Measurements from ENCODE around the gene SPOCK3. TPM values are rescaled to one million over a fixed set of nuclear protein-coding genes. Genes with fewer than 3 reads are reported as not detected.
"Not testable (repeated sequence)": the region's sequence is repeated elsewhere in the genome, so short reads cannot be mapped to it uniquely, and the experiment has no call there.

The SPOCK3 gene
- total RNA-seq = not detected
- long read RNA-seq = 0 reads

DNA sequence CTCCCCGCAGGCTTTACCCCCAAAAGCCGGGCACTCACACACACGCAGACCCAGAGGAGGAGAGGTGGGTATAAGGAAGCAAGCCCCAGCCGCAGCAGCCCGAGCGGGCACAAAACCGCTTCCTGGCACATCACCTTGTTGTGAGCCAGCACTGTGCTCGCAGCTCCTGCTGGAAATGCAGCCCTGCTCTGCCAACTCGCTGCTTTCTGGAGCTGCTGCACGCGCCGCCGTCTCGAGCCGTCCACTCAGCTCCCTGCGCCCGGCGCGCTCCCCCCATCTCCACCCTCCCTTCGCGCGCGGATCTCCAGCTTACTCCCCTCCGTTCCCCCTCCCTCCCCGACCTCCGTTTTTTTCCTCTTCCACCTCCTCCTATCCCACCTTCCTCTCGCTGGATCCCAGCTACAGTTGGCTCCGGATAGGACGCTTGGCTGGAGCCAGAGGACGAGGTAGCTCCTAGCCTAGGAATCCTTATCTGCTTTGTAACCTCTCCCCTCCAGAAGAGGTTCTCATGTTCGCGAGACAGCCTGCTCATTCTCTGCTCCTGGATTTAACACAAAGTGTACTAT, at the start of gene SPOCK3:
SPOCK3 (minus strand) TSS at position 179 of the 566 bp plus-strand sequence.
- no peak for DNase-seq (ENCODE audit: low spot score)

DNA sequence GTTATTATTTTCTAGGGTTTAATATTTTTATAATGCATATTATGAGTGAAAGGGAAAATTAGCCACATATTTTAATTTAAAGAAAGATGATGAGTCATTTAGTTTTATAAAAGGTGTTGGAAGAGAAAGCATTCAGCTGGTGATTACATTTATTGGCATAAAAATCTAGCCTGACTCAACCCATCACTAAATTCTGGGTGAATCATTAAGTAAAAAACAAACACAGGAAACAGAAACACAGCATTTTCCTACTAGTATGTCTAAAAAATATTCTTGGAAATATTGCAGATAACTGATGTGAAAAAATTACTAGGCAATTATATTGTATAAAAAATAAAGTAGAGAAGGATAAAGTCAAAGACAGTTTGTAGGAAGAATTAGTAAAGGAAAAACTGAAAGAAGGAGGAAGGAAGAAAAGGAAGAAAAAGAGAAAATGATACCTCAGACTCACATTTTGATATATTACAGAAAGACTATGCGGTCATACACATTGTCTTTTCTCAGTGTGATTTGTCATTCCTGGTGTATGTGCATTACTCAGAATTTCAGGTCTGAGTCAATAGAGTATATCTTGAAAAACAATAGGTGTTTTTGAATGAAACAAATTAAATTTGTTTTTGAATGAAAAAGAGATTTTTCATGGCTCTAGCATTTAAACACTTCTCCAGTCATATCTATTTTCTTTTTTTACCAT, 48.0 kb upstream of the SPOCK3 start:
- no peak for DNase-seq (ENCODE audit: low spot score)

DNA sequence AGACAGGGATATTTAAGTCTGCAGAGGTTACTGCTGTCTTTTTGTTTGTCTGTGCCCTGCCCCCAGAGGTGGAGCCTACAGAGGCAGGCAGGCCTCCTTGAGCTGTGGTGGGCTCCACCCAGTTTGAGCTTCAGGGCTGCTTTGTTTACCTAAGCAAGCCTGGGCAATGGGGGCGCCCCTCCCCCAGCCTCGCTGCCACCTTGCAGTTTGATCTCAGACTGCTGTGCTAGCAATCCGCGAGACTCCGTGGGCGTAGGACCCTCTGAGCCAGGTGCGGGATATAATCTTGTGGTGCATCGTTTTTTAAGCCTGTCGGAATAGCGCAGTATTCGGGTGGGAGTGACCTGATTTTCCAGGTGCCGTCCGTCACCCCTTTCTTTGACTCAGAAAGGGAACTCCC, 47.3 kb upstream of the SPOCK3 start:
- not testable (repeated sequence) for DNase-seq (ENCODE audit: low spot score)

DNA sequence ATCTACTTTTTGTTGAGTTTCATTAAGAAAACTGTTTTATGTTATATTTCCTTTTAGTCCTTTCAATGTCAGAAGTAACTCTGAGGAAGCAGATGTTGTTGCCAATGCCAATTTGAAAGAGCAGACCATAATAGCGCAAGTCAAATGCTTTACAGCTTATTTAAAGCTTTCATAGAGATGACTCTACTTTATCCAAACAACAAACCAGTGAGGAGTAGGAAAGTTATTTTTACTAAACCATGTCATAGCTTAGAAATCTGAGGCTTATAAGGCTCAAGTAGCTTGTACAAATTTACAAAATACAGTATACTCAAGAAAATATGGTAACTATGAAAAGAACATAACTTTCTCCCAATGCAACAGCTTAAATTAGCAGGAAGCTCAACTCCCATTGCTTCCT, 40.1 kb upstream of the SPOCK3 start:
- DNase-seq (ENCODE audit: low spot score) = no peak

DNA sequence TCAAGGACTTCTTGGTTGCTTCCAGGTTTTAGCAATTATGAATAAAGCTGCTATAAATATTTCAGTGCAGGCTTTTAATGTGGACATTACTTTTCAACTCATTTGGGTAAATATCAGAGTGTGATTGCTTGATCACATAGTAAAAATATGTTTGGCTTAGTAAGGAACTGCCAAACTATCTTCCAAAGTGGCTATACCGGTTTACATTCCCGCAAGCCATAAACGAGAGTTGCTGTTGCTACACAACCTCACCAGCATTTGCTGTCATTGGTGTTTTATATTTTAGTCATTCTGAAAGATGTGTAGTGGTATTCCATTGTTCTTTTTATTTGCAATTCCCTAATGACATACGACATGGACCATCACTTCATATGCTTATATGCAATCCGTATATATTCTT, 30.9 kb upstream of the SPOCK3 start:
- DNase-seq (ENCODE audit: low spot score) = no peak

DNA sequence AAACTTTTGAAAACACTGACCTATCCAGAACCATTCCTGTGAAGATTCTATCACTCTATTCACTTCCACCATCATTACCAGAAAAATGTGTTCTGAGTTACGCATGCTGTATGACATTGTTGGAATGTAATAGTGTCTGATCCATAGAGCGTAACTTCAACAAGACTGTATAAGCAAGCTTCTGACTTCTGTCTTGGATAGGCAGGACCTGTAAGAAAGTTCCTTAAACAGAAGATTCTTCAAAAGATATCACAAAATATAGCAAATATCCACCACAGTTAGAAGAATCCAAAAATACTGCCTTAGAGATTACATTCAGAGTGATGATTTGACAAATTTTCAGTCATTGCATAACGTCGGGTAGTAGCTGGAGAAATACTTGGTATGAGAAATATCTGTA, 14.0 kb upstream of the SPOCK3 start:
- DNase-seq (ENCODE audit: low spot score) = no peak

DNA sequence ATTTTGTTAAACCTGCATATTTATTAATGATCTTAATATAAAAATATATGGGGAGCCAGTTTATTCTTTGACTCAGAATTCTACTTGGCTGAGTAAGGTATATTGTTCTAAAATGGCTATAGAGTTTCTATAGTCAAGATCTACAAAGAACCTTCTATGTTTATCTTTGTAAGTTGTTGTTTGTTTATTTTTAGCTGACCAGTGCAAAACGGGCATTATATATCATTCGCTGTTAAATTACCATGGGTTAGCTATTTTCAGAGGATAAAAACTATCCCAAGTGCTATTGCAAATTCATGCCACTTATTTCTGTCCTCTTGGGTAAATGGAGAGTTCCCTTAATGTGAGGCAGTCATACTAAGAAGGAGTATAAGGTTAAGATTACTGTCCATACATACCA, 5.3 kb upstream of the SPOCK3 start:
- DNase-seq (ENCODE audit: low spot score) = no peak

DNA sequence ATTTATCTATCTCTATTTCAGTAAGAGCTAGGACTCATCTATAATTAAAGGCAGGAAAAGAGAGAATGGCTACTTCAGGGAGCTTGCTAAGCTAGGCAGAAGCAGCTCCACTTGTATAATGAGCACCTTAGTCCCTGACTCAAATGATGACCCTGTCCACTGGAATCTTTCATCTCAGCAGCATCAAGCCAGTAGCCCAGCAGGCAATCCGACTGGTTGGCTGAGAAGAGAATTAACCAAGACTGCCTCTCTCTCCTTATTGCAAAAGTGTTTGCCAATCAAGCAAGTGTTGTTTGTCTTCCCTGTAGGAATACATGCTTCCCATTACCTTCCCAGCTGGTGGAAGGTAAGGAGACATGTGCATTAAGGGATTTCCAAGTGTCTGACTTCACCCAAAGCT, 3.9 kb upstream of the SPOCK3 start:
- no peak for DNase-seq (ENCODE audit: low spot score)

DNA sequence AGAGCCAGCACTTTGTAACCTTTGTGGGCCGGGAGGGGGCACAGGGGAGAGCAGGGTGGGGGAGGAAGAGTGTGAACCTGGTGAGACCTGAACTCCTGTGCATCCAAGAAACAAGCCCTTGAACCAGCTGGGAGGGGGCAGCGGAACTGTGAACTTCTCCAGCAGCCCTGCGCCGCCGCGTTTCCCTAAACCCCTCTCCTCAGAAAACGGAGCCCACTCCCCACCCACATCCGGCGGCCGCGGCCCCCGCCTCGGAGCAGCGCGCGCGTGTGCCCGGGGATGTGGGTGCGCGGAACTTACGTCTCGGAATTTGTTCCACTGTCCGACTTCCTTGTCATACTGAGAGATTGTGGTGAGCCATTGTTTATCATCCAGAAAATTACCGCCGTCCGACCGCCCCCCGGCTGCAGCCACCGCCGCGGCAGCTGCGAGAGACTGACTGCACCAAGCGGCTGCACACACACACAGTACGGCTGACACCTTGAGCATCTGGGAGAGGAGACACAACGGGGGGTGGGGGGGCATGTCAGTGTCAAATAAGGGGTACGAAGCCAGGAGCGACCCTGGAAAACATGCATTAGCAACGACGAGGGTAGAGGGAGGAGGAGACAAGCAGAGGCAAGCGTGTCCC, 494 bp downstream of the SPOCK3 start:
- no peak for DNase-seq (ENCODE audit: low spot score)

DNA sequence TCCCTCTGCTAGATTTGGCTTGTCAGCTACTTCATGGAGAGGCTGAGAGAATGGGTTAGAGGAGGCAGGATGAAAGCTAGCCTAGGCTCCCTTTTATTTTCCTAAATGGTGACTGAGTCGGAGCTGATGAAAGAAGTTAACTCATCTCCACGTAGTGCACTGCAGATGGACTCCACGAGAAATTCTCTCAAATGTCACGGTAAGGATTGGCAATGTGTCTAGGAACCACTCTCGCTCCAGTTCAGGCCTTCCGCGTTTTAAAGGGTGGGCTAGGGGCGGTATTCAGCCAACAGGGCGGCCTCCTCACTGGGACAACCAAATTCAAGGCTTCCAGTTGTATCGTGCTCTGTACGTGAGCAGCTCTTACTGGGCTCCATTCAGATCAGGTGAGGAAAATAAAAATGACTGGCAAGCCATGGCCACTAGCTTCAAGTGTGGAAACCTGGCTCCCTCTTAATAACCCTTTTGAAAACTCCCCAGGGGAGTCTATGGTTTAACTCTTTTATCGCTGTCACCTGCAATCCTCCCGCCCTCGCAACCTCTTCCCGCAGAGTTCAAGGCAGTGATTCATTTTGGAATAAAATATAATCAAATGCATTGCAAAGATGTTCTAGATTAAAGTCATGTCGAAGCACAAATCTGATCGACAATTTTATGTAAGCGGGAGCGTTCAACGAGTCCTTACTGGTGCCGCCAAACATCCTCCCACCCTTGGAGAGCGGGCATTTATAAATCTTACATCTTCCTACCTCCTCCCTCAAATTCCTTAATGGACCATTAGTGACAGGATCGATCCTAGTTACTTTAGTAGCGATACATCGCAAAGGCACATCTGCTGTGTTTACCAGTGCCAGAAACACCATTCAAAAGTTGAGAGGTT, 1.2 kb downstream of the SPOCK3 start:
- no peak for DNase-seq (ENCODE audit: low spot score)

DNA sequence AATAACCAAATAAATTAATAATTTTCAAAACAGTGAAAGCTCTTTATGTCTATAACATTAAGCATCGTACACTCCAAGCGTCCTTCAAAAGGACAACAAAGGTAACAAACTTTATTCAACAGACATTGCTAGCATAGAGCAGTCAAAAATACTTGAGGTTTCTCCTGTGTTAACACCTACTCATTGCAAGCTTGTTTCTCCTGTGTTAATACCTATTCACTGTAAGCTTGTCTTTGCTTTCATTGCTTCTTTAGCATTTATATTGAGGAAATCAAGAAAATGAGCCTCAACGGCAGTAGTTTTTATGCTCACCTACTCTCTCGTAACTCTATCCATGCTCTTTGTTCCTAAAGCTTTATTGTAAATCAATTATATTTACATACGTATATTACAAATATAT, 3.5 kb downstream of the SPOCK3 start:
- DNase-seq (ENCODE audit: low spot score) = no peak

DNA sequence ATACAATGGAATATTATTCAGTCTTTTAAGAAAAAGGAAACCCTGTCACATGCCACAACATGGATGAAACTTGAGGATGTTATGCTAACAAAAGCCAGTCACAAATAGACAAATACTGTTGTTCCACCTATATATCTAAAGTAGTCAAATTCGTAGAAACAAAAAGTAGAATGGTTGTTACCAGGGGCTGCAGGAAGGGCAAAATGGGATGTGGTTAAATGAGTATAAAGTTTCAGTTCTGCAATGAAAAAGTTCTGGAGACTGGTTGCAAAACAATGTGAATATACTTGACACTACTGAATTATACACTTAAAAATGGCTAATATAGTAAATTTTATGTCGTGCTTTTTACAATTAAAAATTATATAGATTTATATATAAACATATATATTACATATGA, 12.2 kb downstream of the SPOCK3 start:
- no peak for DNase-seq (ENCODE audit: low spot score)

DNA sequence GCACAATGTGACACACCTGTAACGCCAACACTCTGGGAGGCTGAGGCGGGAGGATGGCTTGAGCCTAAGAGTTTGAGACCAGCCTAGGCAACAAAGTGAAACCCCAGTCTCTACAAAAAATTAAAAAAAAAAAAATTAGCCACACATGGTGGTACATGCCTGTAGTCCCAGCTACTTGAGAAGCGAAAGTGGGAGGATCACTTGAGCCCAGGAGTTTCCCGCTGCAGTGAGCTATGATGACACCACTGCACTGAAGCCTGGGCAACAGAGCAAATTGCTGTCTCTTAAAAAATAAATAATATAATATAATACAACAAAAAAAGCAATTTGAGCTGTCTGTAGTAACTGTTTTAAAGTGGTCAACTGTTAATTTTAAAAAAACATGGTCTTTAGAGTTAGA, 13.2 kb downstream of the SPOCK3 start:
- DNase-seq (ENCODE audit: low spot score) = no peak

DNA sequence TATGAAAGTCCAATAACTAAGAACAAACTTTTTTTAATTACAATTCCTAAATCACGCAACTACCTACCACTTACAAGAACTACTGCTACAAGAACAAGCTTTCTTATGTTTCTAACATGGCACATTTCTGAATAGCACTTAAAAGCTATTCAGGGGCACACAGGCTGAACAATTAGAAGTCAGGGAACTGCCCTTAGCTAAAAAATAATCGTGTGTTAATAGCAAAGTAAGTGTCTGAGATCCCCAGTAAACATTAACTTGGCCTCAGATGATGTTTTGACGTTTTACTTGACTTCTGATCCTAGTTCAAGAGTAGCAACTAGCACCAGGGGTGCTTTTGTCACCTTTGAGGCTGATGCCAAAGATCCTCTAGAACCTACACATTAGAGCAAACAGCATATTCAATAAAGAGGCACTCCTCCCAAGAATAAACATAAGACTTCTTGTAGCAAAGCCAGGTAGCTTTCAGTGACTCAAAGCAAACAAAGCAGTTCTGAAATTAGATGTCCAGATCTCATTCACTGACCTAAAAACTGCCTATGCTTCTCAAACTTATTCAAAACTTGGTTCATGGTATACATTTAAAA, 16.2 kb downstream of the SPOCK3 start:
- no peak for DNase-seq (ENCODE audit: low spot score)

DNA sequence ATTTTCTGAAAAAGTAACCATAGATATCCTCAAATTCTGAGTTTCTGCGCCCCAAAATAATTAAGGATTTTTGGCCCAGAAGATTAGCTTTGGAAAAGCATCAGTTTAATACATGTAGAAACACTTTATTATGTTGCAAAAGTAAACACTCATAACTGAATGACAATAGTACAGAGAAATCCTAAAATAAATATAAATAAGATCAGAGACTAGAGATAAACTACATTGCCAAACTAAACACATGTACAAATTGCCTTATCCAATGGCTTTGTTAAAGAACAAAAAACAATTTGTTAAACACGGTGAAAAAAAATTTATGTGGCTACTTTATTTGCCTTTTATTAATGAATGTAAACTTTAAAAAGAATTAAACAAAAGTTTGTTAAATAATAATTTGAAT, 17.5 kb downstream of the SPOCK3 start:
- no peak for DNase-seq (ENCODE audit: low spot score)

DNA sequence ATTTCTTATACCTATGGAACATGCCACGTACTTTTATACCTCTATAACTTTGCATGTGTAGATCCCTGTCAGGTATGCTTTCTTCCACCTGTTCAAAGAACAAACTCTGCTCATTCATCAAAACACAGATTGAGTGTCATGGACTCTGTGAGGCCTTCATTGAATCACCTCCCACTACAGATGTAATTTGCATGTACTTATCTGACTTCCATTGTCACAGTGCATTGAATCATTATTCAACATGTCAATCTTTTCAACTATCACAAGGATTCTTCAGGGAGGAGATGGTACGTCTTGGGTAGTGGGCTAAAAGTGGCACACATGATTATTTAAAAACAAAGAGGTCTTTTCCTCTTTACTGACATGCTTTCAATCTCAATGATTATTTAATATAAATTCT, 24.1 kb downstream of the SPOCK3 start:
- no peak for DNase-seq (ENCODE audit: low spot score)

DNA sequence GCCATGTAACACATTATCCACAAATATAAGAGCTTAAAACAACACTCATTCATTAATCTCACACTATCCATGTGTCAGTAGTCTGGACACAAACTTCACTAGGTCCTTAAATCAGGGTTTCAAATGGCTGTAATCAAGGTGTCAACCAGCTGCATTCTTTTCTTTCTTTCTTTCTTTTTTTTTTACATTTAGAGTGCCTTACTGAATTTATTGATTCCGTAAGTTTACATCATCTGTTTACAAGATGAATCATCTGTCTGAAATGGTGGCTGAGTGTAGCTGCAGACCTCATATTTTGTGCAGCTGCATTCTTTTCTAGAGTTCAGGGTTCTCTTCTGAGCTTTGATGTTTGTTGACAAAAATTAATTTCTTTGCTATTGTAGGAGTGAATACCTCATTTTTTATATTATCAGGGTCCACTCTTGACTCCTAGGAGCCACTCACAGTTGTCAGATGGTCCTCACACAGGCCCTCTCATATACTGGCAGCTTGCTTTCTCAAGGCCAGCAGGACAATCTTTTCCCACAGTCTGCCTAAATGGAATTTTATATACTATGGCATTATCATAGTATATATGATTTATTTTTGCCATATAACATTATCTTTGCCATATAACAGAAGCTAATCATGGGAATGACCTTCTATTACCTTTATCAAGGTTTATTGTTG, 37.8 kb downstream of the SPOCK3 start:
- no peak for DNase-seq (ENCODE audit: low spot score)

DNA sequence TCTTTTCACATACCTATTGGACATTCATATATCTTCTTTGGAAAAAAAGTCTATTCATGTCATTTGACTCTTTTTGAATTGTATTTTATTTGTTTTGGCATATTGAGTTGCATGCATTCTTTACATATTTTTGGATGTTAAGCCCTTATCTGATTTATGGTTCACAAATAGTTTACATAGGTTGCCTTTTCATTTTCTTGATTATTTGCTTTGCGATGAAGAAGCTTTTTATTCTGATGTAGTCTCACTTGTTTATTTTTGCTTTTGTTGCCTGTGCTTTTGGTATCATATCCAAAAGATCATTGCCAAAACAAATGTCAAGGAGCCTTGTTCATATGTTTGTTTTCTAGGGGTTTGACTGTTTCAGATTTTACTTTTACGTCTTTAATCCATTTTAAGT, 43.9 kb downstream of the SPOCK3 start:
- no peak for DNase-seq (ENCODE audit: low spot score)

DNA sequence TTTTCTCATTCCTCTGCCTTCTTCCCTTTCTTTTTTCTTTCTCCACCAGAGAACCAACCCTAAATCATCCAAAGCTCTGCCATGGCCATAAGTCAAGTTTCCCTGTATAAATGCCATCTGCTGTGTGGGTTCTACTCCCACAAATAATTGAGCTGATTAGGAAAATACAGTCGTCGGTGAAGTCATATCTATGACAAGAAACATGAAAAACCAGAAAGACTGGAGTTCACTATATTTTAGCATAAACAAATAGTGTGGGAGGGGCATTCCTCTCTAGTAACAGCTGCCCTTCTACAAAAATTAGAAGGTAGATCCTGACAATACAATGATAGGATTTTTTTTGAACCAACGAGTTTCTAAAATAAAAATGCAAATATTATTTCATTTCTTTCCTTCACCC, 48.8 kb downstream of the SPOCK3 start:
- no peak for DNase-seq (ENCODE audit: low spot score)

DNA sequence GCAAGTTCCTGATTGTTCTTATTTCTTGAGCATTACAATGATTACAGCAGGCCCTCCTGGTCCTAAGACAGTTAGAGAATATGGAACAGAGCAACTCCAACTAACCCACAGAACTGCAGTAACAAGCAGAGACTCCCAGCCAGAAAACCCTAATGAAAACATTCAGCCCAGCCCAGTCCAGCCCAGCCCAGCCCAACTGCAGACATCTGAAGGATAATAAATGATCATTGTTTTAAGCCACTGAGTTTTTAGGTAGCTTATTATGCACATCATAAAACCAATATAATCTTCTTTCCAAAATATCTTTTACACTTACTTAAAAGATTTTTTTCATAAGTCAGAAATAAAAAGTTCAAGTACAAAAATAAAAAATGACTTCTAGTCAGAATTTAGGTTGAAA, 51.3 kb downstream of the SPOCK3 start:
- DNase-seq (ENCODE audit: low spot score) = no peak

DNA sequence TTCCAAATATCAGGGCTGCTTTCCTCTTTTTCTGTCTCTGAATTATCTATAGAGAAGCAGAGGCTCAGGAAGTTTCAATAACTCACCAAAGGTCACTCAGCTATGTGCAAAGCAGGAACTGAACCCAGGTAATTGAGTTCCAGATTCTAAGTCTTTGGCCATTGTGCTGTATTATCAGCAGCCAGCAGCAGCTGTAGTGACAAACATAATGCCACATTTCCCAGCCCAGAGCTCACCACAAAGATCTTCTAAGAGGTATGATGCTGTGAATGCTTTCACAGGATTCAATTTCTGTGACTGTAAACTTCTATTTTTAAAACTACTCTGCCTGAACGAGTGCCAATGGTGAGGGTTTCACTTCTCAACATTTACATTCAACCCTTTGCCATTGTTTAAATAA, 56.4 kb downstream of the SPOCK3 start:
- no peak for DNase-seq (ENCODE audit: low spot score)
